Cerebellar cortex (tissue), 1 donor: ENCODE results near the gene ITPKB.
A peak's percentile ranks its signal among the peaks of the same experiment; 100 is the strongest.

Experiments used
- DNase-seq: peaks from one replicate; pipeline ENCODE4 v3.0.0-alpha.2; 2015; ENCODE audit warnings: low spot score

The ITPKB gene

GRCh38 chr1:226704169-226704937 is 34.7 kb downstream of the ITPKB start:
- no peak for DNase-seq

GRCh38 chr1:226702957-226703831 is 35.9 kb downstream of the ITPKB start:
- peak; percentile 57 for DNase-seq

- peak; percentile 70 for DNase-seq
These were observed 36.6 kb downstream of the ITPKB start for GRCh38 chr1:226702318-226702956.

- DNase-seq: no peak
These were observed 38.2 kb downstream of the ITPKB start for GRCh38 chr1:226700861-226701260.

GRCh38 chr1:226699166-226699565 is 39.9 kb downstream of the ITPKB start:
- DNase-seq: no peak

GRCh38 chr1:226698659-226699058 is 40.4 kb downstream of the ITPKB start:
- no peak for DNase-seq

GRCh38 chr1:226697929-226698544 is 41.0 kb downstream of the ITPKB start:
- no peak for DNase-seq

- DNase-seq: no peak
These were observed 41.7 kb downstream of the ITPKB start for GRCh38 chr1:226697151-226697928.

GRCh38 chr1:226696547-226696946 is 42.5 kb downstream of the ITPKB start:
- no peak for DNase-seq

- DNase-seq: peak; percentile 90
These were observed 43.7 kb downstream of the ITPKB start for GRCh38 chr1:226695335-226695900.

GRCh38 chr1:226692823-226693222 is 46.3 kb downstream of the ITPKB start:
- DNase-seq: no peak

- no peak for DNase-seq
These were observed 46.9 kb downstream of the ITPKB start for GRCh38 chr1:226692051-226692792.

GRCh38 chr1:226691247-226691646 is 47.8 kb downstream of the ITPKB start:
- DNase-seq: no peak

GRCh38 chr1:226690460-226690982 is 48.6 kb downstream of the ITPKB start:
- no peak for DNase-seq

GRCh38 chr1:226688808-226689207 is 50.3 kb downstream of the ITPKB start:
- DNase-seq: no peak

- DNase-seq: no peak
These were observed 50.9 kb downstream of the ITPKB start for GRCh38 chr1:226688056-226688748.

- DNase-seq: no peak
These were observed 51.7 kb downstream of the ITPKB start for GRCh38 chr1:226687426-226687825.

GRCh38 chr1:226686440-226687425 is 52.3 kb downstream of the ITPKB start:
- no peak for DNase-seq
